K562 (cell line): ENCODE data around the gene ZNF565. TPM values are rescaled to one million over a fixed set of nuclear protein-coding genes. Genes with fewer than 3 reads are reported as not detected.
A peak's percentile ranks its signal among the peaks of the same experiment; 100 is the strongest.

Experiments used
- CEBPG ChIP-seq, 3 experiments: fragments of 200-800 bp in 1 of 3; sonication (Bioruptor generic) in 1 of 3; sonication (generic) in 1 of 3; formaldehyde crosslinking in 1 of 3; IDR thresholded peaks in 2 of 3; conservative IDR thresholded peaks in 1 of 3; 2 replicates each; pipeline versions ENCODE4 v1.6.1 to v1.8.0; 2016 to 2022; ENCODE audit warnings: missing compliant biosample characterization in 2 of 3, missing genetic modification characterization in 2 of 3, mild to moderate bottlenecking in 1 of 3, missing genetic modification reagents in 1 of 3
- CREM ChIP-seq: IDR thresholded peaks from 2 replicates; pipeline ENCODE4 v1.6.1; 2014; ENCODE audit warnings: antibody characterized with exemption, low read depth
- CTBP1 ChIP-seq: fragments of 450-650 bp; IDR thresholded peaks from 2 replicates; pipeline ENCODE4 v1.6.1; 2016; ENCODE audit warnings: borderline replicate concordance
- EGR1 ChIP-seq: fragments of 450-650 bp; conservative IDR thresholded peaks from 2 replicates; pipeline ENCODE4 v1.6.1; 2017; ENCODE audit warnings: mild to moderate bottlenecking
- GABPB1 ChIP-seq: sonication (generic); formaldehyde crosslinking; IDR thresholded peaks from 2 replicates; pipeline ENCODE4 v1.8.0; 2022; ENCODE audit warnings: mild to moderate bottlenecking, missing genetic modification reagents
- HDAC6 ChIP-seq: IDR thresholded peaks from 2 replicates; pipeline ENCODE4 v1.6.1; 2012; ENCODE audit warnings: low read depth, mild to moderate bottlenecking, control low read depth, inconsistent platforms, low read length, moderate library complexity
- HMG20B ChIP-seq: fragments of 250-450 bp; sonication (Bioruptor Pico); IDR thresholded peaks from 2 replicates; pipeline ENCODE4 v1.5.0; 2021; ENCODE audit warnings: mild to moderate bottlenecking
- HMGN3 ChIP-seq: IDR thresholded peaks from 2 replicates; pipeline ENCODE4 v1.6.1; 2011; ENCODE audit warnings: borderline replicate concordance, low read depth, mild to moderate bottlenecking, mixed read lengths, low read length; ENCODE audit not compliant: insufficient read length; ENCODE audit errors: extremely low read depth
- MLX ChIP-seq, 2 experiments: fragments of 450-650 bp in 1 of 2; sonication (generic) in 1 of 2; formaldehyde crosslinking; conservative IDR thresholded peaks; 2 replicates each; pipeline versions ENCODE4 v1.4.0 to v1.8.1; 2020 to 2022; ENCODE audit warnings: mild to moderate bottlenecking in 1 of 2, missing genetic modification reagents in 1 of 2
- NR1H2 ChIP-seq: sonication (generic); formaldehyde crosslinking; IDR thresholded peaks from 2 replicates; pipeline ENCODE4 v1.4.0; 2020; ENCODE audit warnings: mild to moderate bottlenecking, missing genetic modification reagents
- NUFIP1 ChIP-seq: fragments of 450-650 bp; IDR thresholded peaks from 2 replicates; pipeline ENCODE4 v1.6.1; 2018; ENCODE audit not compliant: partially characterized antibody
- SAP30 ChIP-seq: fragments of 200-600 bp; sonication (generic); IDR thresholded peaks from 2 replicates; pipeline ENCODE4 v1.6.1; 2012; ENCODE audit warnings: borderline replicate concordance, low read depth, mild to moderate bottlenecking, moderate library complexity, low read length, control low read depth, inconsistent platforms; ENCODE audit not compliant: insufficient read depth, poor library complexity, severe bottlenecking
- SIN3B ChIP-seq: fragments of 450-650 bp; IDR thresholded peaks from 2 replicates; pipeline ENCODE4 v1.6.1; 2017; ENCODE audit warnings: low read depth, mild to moderate bottlenecking, moderate library complexity
- SMARCA4 ChIP-seq: fragments of 450-650 bp; IDR thresholded peaks from 2 replicates; pipeline ENCODE4 v1.6.1; 2016
- SREBF1 ChIP-seq: fragments of 150-350 bp; IDR thresholded peaks from 2 replicates; pipeline ENCODE4 v1.6.1; 2014; ENCODE audit warnings: antibody characterized with exemption, low read depth, low read length, borderline replicate concordance
- TEAD4 ChIP-seq, 2 experiments: sonication (generic) in 1 of 2; formaldehyde crosslinking in 1 of 2; IDR thresholded peaks; 2 replicates each; pipeline versions ENCODE4 v1.6.1 to v1.8.0; 2012 to 2022; ENCODE audit warnings: borderline replicate concordance in 1 of 2, inconsistent platforms in 1 of 2, low read length in 1 of 2, mild to moderate bottlenecking in 1 of 2, missing genetic modification reagents in 1 of 2
- THRAP3 ChIP-seq: fragments of 450-650 bp; IDR thresholded peaks from 2 replicates; pipeline ENCODE4 v1.6.1; 2016; ENCODE audit warnings: mild to moderate bottlenecking, inconsistent platforms, borderline replicate concordance
- USF1 ChIP-seq: sonication (generic); formaldehyde crosslinking; IDR thresholded peaks from 2 replicates; pipeline ENCODE4 v1.9.0; 2022; ENCODE audit warnings: mild to moderate bottlenecking, missing genetic modification reagents
- ZBTB7A ChIP-seq: IDR thresholded peaks from 2 replicates; pipeline ENCODE4 v1.6.1; 2011; ENCODE audit warnings: low read depth, mild to moderate bottlenecking, low read length, moderate library complexity, borderline replicate concordance; ENCODE audit not compliant: control insufficient read depth
- ZNF217 ChIP-seq: sonication (generic); formaldehyde crosslinking; IDR thresholded peaks from 2 replicates; pipeline ENCODE4 v1.8.0; 2022; ENCODE audit warnings: mild to moderate bottlenecking, missing genetic modification reagents
- ZNF431 ChIP-seq: sonication (generic); formaldehyde crosslinking; IDR thresholded peaks from 2 replicates; pipeline ENCODE4 v1.8.0; 2022; ENCODE audit warnings: mild to moderate bottlenecking, missing genetic modification reagents
- ZNF507 ChIP-seq: conservative IDR thresholded peaks from 2 replicates; pipeline ENCODE4 v1.6.1; 2017; ENCODE audit warnings: missing genetic modification characterization, missing compliant biosample characterization
- ZNF79 ChIP-seq: fragments of 250-450 bp; sonication (Bioruptor Pico); IDR thresholded peaks from 2 replicates; pipeline ENCODE4 v1.4.0; 2020; ENCODE audit warnings: low read depth, mild to moderate bottlenecking, moderate library complexity
- polyA plus RNA-seq, 8 experiments: library from polyadenylated mRNA; depleted of rRNA in 4 of 8; stranded (reverse) in 5 of 8; unstranded in 3 of 8; fragments of >200 nt; fragmentation: Nextera tagmentation in 2 of 8; fragmentation: Illumina TruSeq in 1 of 8; extraction: Ambion mirVana in 2 of 8; extraction: Trizol in 1 of 8; gene quantifications; 2 replicates each; pipeline versions ENCODE4 v1.2.1 to v1.2.3, GENCODE V29; 2011 to 2014; ENCODE audit warnings: inconsistent platforms in 1 of 8, missing spikeins in 1 of 8
- total RNA-seq, 7 experiments: library from RNA; depleted of rRNA in 6 of 7; stranded (reverse); fragments of >200 nt in 6 of 7; fragmentation: Illumina TruSeq in 2 of 7; extraction: Trizol in 2 of 7; gene quantifications; 2 replicates each; pipeline versions ENCODE4 v1.2.1 to v1.2.3, GENCODE V29; 2011 to 2021; ENCODE audit warnings: low replicate concordance in 1 of 7
- TF ChIP-seq, protein P1 (sequence below), 2 experiments: IDR thresholded peaks; 2 replicates each; pipeline ENCODE4 v1.6.1; 2011; ENCODE audit warnings: borderline replicate concordance in 1 of 2, control low read depth in 1 of 2, low read depth in 1 of 2, low read length in 1 of 2, mild to moderate bottlenecking in 1 of 2, mixed read lengths in 1 of 2, moderate library complexity in 1 of 2; ENCODE audit not compliant: insufficient read depth in 1 of 2, insufficient read length in 1 of 2, poor library complexity in 1 of 2, severe bottlenecking in 1 of 2; ENCODE audit errors: extremely low read depth in 1 of 2

The ZNF565 gene
- total and polyA plus RNA-seq, 9 of the 15 experiments (the other 6 are each of a cell fraction or from before 2014, with no cell fraction given) = 1.3 to 3.2 (median 2.6) TPM

GRCh38 chr19:36140304-36141038, 74.0 kb downstream of the ZNF565 start (continued):
- TF ChIP-seq SAP30 (peak; percentile 49), TEAD4 (IDR thresholded peaks at IDR 0.05; ENCODE audit: low read length) (0 out of 2 replicates have a peak, but pooled peaks have one; percentile 15), TEAD4 (CRISPR knock-in tag; IDR thresholded peaks at IDR 0.05; ENCODE audit: borderline replicate concordance) (no peak), SMARCA4 (0 out of 2 replicates have a peak, but pooled peaks have one; percentile 9), CTBP1 (no peak), MLX (CRISPR knock-in tag; conservative IDR thresholded peaks at IDR 0.05) (no peak), ZNF217 (CRISPR knock-in tag) (no peak), NR1H2 (CRISPR knock-in tag) (no peak), ZNF79 (no peak), THRAP3 (no peak), EGR1 (peak; percentile 52; the same call in 1 of the 2 replicates), HMGN3 (no peak), ZNF507 (tag) (no peak), SIN3B (no peak), CEBPG (CRISPR knock-in tag; IDR thresholded peaks at IDR 0.05) (no peak), CEBPG (tag; conservative IDR thresholded peaks at IDR 0.05 in 1 of 2, IDR thresholded peaks at IDR 0.05 in 1 of 2) (no peak), ZNF431 (CRISPR knock-in tag) (no peak), GABPB1 (CRISPR knock-in tag) (peak; percentile 55; the same call in 1 of the 2 replicates), HMG20B (CRISPR knock-in tag) (0 out of 2 replicates have a peak, but pooled peaks have one; percentile 29), CREM (peak; percentile 79), ZBTB7A (peak; percentile 78), HDAC6 (no peak), USF1 (CRISPR knock-in tag) (0 out of 2 replicates have a peak, but pooled peaks have one; percentile 14), SREBF1 (0 out of 2 replicates have a peak, but pooled peaks have one; percentile 3), NUFIP1 (no peak)
- TF ChIP-seq, protein P1, sequence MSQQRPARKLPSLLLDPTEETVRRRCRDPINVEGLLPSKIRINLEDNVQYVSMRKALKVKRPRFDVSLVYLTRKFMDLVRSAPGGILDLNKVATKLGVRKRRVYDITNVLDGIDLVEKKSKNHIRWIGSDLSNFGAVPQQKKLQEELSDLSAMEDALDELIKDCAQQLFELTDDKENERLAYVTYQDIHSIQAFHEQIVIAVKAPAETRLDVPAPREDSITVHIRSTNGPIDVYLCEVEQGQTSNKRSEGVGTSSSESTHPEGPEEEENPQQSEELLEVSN (IDR thresholded peaks at IDR 0.05; ENCODE audit: borderline replicate concordance in 1 of 2, extremely low read depth in 1 of 2, insufficient read depth in 1 of 2, insufficient read length in 1 of 2, low read depth in 1 of 2, low read length in 1 of 2, poor library complexity in 1 of 2, severe bottlenecking in 1 of 2) = peak in 1 of 2 experiments; percentile 56
